Stimulated activated CD4-positive, alpha-beta T cell treated with anti-CD3 and anti-CD28 coated beads, Interleukin-4, amount 100 ng/mL, for 4 hours (primary cell): Measurements from ENCODE around the gene ATP6V0B.

Experiments used
- DNase-seq, 2 experiments: peaks; one replicate each; pipeline ENCODE4 v3.0.0-alpha.2; 2020

Gene ATP6V0B

DNA sequence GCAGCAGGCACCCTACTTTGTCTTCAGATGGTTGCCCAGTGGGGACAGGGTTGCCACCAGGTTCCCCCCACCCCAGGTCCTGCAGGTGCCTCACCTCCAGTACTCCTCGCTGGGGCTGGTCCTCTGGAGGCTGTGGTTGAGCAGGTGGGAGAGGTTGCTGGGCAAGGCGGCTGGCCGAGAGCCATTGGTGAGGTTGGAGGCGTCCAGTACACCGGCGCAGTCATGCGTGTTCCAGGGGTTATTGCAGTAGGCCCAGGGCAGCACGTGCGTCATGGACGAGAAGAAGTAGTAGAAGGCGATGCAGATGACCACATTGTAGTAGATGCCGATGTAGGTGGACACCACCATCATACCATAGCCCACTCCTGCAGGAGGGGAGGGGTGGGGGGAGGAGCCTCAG, 33.5 kb downstream of the ATP6V0B start:
- no peak for DNase-seq

DNA sequence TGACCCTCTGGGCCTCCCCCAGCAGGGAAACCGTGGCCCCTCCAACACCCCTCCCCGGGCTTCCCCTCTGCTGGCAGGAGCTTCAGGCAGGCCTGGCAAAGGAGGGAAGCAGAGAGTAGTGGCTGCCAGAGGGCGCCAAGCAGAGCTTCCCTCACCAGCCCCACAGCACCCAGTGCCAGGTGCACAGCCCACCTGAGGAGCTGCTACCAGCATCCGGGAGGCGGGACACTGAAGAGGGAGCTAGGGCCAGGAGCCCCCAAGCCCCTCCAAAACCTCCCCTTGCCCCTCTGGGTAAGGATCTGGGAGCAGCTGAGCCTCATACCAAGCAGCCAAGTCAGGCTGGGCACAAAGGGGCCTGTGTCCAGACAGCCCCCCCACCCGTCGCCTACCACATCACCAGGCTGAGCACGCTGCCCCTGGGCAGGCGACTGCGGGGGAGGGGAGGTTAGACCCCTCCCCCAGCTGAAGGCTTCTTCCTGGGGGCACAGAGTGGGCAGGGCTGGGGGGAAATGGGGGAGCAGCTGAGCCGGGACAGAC, 36.2 kb downstream of the ATP6V0B start:
- no peak for DNase-seq

DNA sequence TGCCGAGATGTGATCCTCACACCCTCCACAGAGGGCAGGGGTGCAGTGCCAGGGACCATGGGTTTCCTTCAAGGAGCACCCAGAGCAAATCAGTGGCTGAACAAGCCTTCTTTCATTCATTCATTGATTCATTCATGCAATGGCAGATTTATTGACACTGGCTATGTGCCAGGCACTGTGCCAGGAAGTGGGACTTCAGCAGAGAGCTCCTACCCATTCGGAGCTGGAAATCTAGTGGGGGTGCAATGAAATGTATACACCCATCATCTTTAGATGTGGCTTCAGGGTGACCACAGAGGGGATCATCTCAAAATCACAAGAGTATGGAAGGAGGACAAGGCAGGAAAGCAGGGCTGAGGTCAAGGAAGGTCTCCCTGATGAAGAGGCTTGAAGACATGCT, 37.6 kb downstream of the ATP6V0B start:
- DNase-seq = no peak

DNA sequence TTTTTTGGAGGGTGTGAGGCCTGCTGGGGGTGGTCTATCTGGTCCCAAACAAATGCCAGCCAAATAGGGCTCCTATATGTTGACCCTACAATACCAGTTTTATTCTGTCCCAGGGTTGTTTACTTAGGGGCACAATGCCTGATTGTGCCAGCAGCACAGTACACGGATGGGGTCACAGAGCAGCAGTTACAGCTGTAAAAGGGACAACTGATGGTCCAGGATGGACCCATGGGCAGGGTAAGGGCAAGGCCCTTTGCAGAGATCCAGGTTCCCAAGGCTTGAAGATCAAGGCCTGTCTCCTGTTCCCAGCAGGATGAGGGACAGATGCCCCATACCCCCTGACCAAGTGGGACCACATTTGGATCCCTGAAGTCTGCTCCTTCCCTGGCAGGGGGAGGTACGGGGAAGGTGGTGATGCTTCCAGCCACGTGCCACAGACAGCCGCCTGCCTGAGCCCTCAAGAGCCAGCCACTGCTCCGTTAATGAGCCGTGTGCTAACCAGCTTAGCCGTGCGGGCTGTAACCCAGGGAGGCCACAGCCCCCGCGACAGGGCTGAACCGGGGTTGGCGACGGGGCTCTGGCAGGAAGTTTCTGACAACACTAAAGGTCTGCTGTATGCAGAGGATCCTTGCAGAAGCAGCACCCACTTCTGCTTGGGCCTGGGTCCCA, 38.3 kb downstream of the ATP6V0B start:
- no peak for DNase-seq

DNA sequence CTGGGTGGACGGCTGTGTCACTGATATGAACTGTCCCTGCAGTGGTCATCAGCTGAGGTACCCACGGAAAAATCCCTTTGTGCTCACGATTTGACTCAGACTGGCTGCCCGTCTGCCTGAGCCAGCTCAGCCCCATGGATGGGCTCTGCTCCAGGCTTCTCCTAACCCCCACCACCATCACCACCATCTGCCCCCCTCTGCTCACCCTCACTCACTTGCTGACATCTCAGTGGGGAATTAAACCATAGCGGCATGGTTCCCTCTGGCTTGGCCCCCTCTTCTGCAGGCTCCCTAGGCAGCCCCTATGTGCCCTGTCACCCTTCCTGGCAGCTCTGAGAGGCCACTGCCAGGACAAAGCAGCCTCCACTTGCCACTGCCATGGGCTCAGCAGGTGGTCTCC, 39.2 kb downstream of the ATP6V0B start:
- no peak for DNase-seq

DNA sequence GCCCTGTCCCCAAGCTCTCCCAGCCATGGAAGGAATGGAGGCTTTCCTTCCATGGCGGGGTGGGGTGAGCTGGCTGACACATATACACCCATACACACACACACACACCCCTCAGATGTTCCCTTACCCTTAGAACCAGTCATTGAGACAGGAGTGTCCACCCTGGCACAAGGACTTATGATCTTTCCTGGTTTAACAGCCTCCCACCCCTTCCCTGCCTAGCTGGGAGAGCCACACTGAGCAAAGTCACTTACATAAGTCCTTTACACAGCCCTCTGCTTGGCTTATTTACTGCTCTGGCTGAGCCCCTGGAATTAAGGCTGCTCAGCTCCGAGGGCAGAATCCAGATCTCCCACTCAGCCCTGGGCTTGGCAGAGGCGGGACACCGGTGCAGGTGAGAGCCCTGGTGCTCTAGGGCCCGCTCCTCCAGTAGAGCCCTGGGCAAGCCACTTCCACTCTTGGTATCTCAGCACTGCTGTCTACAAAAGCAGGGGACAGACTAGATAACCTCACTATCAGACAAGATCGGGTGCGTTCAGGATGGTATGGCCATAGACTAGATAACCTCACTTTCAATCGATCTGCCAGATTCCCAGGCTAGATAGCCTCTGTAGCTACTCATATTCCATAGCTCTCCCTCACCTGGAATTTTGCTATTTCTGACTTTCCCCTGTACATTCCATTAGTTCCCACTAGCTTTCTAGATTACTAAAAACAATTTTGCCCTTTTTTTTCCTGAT, 39.8 kb downstream of the ATP6V0B start:
- no peak for DNase-seq

DNA sequence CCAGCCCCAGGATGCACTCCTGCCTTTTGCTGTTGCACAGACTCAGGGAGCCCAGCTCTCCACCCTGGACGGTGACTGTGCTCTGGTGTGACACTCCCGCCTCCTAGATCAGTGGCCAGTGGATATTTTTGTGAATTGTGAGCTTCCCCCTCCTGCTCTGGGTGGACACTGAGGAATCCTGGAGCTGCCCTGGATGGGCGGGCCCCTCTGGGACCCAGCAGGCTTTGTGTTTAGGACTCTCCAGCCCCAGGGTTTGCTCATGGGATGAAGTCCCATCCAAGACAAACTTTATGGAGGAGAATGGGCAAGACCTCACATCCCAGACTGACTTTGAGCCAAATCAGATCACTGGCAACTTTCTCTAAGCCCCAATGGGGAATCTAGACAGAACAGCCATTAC, 40.4 kb downstream of the ATP6V0B start:
- DNase-seq = no peak

DNA sequence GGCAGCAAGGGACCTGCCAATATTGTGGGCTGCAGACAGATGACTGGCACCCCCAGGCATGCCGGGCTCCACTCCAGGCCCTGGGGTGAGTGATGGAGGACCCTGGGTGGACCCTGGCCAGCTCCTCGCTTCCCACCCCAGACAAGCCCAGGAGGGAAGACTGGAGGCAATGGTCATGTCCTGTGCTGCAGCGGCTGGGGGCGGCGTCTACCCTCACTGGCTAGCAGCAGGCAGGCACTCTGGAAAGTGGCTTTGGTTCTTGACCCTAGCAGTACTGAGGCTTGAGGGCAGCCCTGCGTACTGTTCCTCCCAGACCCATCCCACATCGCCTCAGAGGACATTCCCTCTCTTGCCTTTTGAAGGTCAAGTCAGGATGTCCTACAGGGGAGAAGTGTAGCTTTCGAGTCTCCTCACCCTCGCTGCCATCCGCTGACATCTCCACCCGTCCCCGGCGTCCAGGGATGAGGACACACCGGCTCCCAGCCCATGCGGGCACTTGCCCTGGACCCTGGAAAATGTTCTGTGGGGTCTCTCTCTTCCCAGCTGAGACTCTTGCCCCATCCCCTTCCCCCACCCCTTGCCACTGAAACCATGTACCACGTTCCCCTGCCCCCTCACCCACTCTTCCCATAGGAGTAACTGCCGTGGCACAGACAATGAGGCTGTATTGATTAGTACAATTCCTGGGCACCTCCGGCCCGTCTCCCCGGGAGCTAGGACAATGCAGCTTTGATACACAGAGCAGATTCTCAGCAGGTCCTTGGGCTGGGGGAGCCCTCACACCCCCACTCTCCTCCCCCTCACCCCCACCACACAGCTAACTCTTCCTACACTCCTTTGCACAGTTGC, 41.5 kb downstream of the ATP6V0B start:
- DNase-seq = no peak

DNA sequence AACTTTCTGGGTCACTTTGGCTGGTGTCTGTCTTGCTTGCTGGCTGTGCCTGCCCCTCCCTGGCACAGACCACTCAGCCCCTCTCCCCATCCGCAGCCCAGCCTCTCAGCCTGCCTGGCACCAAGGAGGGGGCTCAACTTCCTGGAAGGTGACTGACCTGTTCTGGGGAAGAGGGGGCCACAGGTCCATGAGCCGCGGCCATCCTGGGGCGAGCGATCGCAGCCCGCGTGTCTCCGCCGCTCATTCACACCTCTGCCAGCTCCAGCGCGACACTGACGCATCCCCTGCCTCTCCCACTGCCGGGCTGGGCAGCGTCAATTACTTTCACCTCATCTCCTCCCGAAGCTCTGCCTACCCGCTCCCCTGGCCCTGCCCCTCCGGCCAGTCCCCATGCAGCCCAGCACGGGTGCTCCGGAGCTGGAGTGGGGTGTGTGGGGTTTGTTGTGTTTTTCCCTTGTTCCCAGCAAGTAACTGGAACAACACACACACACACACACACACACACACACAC, 42.2 kb downstream of the ATP6V0B start:
- DNase-seq = no peak

DNA sequence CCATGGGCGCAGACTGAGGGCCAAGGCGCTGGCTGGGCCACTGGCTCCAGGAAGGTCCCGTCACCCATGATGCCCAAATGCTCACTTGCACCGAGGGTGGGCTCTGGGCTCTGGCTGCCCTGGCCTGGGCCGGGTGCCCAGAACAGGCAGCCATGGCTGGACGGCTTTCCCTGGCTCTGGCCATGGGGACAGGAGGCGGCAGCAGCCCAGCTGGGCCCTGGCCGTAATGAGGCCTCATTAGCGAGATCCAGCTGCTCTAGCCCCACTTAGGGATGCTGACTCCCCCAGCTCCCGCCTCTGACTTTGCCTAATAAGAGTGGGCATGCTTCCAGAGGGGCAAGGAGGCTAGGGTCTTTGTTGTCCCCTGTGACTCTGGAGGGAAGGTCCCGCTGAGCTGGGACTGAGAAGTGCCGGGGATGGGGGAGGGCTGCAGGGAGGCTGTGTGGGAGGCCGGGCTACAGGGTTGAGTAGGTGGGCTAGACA, 44.7 kb downstream of the ATP6V0B start:
- DNase-seq = no peak

DNA sequence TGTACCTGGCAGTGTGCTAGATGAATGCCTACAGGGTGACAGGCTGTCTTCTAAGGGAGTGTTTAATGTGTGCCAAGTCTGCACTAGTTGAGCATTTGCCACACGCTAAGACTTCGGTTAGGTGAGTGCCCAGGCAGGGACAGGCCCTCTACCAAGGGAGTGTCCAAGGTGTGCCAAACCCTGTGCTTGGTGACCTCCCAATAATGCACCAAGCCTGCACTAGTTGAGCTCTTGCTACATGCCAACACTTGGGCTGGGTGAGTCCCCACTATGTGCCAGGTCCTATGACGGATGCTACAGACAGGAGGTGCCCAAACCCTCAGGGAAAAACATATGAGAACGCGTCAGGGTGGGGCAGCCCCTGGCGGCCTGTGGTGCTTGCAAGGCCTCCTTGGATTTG, 45.7 kb downstream of the ATP6V0B start:
- DNase-seq = no peak

DNA sequence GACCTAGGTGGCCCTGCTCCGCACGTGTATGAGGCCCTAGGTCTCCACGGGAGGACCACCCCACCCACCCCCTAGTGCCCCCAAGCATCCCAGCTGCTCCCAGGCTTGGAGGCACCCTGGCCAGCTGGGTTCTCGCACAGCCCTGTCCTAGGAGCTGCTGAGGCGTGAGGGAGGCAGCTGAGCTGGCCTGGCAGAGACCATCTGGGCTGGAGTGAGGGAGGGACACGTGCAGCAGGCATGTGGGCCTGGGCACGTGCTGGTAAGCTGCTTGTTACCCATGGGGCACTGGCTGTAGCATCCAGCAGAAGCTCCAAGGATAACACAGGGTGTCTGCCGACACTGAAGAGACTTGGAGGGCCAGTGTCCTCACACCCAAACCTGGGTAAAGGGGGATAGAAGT, 46.4 kb downstream of the ATP6V0B start:
- no peak for DNase-seq

DNA sequence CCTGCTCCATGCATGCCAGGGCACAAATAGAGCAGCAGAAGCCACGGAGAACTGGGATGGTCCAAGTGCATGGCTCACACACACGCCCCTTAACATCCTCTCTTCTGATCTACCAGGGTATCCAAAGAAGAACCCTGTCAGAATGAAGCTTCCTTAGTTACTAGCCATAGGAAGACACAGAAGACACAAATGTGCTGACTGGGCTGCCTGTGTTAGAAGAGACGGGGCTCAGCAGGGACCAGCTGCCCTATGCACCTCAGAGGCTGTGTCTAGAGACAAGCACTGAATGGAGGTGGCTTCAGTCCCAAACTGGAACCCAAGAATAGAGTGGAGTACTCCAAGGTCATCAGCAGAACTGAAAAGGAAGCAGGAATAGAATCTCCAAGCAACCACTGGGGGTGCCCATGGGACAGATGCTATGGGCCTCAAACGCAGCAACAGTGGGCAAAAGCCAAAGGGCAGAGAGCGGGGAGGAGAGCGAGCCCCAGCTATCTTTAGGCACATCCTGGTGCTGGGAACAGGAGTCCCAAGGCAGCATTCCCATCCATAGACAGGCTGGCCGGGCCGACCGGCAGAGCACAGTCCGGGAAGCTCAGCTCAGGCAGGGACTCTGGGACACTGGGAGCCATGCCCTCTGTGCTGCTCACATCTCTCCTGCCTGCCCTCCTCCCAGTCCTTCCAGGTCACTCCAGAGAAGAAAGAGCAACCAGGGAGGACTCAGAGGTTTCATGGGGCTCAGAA, 47.0 kb downstream of the ATP6V0B start:
- no peak for DNase-seq

DNA sequence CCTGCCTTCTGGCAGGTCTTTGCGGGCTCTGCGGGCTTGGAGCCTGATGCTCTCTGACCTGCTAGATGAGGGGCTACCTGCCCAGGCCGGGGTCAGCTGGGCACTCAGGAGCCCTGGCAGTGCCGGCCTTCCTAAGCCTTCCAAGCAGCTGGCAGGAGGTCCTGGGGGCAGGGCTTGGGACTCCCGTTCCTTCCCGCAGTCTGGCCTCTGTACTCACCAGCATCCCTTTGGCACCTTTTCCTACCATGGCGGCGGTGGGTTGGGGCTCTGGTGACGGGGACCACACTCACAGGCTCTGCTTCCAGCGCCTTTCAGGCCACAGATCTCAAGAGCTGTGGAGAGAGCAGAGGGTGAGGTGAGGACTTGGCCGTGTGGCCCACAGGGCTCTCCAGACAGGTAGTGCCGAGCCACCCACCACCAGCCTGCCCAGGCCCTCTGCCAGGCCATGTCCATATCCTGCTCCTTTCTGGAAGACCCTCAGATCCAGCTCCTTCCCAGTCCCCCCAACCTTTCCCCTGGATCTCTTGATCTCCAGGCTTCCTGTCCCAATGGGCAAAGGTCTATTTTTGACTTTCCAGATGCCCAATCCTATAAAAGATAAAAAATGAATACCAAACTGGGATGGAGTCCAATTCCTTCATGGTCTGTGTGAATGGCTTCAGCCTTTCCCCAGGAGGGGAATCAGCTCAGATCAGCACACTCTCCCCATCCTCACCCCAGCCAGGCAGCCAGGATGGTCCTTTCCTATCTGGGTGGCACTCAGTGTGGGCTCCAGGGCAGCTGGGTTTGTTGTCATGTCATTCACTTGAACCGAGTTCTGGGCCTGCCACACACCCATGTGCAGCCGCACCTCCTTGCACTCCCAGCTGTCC, 49.5 kb downstream of the ATP6V0B start:
- DNase-seq = no peak

DNA sequence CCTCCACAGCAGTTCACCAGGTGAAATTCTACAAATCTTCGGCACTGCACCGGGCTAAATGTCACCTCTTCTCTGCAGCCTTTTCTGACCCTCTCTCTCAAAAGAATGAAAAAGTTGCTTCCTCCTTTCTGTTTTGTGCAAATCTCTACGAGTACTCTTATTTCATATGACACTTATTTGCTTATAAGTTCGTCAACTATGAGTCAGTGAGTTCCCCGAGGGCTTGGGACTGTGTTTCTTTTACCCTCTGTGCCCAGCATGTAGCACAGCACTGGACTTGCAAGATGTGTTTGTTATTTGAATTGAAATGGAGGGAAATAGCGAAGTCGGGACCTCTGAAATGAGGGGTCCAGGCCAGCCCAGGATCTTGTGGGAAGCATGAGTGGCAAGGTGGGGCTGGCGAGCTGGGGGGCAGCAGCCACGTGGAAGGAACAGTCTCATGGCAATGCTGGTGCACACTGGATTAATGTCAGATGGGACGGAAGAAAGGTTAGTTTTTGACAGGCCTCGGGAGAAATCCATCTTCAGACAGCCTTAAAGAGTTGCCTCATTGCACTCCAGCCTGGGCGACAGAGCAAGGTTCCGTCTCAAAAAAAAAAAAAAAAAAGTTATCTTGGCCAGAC, 50.3 kb downstream of the ATP6V0B start:
- DNase-seq = no peak

DNA sequence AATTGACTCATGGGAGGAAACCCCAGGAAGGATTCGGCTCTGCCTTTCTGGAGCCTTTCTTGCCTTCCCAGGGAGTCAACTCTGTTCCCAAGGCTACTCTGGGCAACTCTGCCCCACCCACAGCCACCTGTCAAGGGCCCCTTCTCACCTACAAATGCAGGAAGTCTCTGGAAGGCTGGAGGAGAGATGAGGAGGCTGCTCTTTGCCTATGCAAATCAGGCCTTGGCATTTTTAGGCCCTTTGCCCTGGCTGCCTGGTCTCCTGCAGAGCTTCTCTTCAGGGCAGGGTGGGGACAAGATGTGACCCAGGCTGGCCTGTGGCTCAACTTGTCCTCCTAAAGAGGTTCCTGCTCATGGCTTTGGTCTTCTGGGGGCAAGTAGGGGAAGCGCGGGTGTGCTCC, 51.1 kb downstream of the ATP6V0B start:
- no peak for DNase-seq

DNA sequence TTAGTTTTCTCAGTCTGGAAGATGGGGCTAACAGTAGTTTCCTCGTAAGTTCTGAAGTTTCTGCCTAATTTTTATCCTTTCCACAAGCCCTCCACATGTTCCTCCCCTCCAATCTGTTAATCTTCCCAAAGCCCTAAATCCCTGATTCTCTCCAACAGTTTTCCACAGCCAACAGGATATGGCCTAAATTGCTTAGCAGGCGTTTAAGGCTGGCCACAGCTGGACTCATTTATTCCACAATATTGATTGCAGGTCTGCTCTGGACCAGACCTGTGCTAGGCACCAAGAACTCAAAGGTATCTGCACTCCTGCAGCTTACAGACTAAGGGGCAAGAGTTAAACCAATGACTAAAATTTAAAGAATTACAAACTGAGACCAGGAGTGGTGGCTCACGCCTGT, 52.6 kb downstream of the ATP6V0B start:
- DNase-seq = no peak
